ENCODE data around the gene ACOX3.
"Not testable (repeated sequence)": the region's sequence is repeated elsewhere in the genome, so short reads cannot be mapped to it uniquely, and the experiment has no call there.

Gene ACOX3

DNA sequence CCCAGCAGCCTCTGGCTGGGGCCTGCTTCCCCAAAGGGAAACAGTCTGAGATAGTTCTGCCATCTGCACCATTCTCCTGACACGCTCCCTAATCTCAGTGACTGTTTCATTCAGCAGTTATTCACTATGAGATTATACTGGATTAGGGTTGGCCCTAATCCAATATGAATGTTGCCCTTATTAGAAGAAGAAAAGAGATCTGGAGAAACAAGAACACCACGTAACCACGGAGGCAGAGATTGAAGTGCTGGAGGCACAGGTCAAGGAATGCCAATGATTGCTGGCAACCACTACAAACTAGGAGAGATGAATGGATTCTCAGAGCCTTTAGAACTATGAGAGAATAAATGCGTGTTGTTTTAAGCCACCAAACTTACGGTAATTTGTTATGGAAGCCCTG is 7.4 kb downstream of the ACOX3 start:
- DNase-seq (ENCODE audit: low spot score) = no peak

DNA sequence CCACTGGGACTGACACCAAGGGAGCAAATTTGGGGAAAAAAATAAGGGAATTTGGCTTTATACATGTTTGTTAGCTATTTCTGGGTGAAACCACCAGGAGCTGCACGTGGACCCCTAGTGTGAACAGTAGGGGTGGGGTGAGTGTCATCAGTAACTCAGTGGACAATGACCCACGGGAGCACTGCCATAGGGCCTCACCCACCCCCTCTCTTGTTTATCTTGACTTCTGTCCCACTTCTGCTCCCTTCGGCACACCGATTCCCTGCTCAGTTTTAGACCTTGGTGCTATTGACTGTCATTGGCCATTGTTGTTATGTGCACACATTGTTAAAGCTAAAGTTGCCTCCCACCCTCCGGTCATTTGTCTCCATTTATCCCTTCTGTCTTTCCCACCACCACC is 9.0 kb downstream of the ACOX3 start:
- no peak for DNase-seq (ENCODE audit: low spot score)

DNA sequence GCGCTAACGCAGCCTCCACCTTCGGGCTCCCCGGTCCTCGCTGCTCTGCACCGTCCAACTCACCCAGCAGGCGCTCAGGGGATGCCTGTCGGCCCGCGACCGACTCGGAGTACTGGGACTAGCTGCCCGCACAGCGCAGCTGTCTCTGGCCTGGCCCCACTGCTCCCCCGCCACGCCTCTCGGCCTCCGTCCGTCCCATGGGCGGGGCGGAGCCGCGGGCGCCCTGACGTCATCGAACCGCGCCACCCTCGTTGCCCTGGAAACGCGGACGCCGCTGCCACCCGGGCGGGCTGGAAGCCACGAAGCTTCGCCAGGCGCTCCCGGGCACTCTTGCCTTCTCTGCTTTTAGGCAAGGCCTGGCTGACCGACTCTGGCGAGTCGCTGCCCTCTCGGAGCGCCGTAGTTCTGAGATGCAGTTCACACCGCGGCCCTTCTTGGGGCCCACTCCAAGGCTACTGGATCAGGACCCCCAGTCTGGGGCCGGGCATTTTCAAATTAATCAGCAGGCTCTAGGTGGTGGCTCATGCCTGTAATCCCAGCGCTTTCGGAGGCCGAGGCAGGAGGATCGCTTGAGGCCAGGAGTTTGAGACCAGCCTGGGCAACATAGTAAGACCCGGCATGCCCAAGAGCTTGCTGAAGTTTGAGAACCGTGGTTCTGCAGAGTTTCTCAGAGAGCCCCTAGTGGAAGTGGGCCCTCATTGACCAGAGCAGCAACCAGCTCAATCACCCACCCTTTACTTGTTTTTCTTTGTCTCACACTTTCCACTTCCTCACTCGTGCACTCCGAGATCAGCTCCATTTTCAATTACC is 12.0 kb downstream of the ACOX3 start:
- peak; percentile 98 for DNase-seq (ENCODE audit: low spot score)

DNA sequence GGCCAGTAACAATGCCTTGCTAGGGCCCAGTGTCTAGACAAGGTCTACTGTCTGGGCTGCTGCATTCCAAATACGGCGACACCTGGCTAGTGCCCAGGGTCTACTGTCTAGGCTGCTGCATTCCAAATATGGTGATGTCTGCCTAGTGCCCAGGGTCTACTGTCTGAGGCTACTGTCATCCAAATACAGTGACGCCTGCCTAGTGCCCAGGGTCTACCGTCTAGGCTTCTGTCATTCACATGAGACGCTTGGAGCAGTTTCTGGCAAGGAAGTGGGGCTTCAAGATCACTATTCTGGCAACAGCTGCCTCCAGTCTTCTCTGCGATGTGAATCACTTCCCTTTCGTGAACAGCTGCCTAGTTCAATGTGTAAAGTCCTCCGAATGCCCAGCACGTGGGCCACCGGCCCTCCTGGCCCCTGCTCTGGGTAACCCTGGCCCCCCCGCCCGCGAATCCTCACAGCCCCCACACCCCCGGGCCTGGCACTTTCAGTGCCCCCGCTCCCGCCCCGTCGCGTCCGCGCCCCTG is 12.7 kb downstream of the ACOX3 start:
- DNase-seq (ENCODE audit: low spot score) = peak; percentile 69

DNA sequence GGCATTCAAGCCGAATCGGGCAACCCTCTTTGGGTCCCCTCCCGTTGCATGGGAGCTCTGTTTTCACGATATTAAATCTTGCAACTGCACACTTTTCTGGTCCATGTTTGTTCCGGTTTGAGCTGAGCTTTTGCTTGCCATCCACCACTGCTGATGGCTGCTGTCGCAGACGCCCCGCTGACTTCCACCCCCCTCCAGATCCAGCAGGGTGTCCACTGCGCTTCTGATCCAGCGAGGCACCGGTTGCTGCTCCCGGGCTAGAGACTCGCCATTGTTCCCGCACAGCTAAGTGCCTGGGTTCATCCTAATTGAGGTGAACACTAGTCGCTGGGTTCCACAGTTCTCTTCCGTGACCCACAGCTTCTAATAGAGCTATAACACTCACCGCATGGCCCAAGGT is 13.3 kb downstream of the ACOX3 start:
- no peak for DNase-seq (ENCODE audit: low spot score)

DNA sequence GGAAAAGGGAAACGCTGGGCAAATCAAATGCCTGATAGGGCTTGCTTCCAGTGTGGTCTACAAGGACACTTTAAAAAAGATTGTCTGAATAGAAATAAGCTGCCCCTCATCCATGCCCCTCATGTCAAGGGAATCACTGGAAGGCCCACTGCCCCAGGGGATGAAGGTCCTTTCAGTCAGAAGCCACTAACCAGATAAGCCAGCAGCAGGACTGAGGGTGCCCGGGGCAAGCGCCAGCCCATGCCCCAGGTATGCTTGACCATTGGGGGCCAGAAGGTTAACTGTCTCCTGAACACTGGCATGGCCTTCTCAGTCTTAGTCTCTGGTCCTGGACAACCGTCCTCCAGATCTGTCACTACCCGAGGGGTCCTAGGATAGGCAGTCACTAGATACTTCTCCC is 17.7 kb downstream of the ACOX3 start:
- DNase-seq (ENCODE audit: low spot score) = no peak

DNA sequence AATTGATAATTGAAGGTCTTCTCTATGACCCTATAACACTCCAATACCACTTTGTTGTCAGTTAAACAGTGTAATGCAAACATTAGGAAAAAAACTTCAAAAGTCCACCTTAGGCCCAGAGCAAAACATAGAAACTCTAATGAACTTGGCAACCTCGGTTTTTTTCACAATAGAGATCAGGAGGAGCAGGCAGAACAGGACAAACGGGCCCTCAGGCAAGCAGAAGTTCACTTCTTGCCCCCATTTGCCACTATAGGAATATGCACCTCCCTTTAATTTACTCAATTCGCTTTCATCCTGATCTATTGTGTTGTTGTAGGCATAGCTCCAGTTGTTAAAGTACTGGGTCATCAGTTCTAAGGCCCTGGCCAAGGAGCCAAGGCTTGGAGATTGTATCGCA is 18.2 kb downstream of the ACOX3 start:
- no peak for DNase-seq (ENCODE audit: low spot score)

DNA sequence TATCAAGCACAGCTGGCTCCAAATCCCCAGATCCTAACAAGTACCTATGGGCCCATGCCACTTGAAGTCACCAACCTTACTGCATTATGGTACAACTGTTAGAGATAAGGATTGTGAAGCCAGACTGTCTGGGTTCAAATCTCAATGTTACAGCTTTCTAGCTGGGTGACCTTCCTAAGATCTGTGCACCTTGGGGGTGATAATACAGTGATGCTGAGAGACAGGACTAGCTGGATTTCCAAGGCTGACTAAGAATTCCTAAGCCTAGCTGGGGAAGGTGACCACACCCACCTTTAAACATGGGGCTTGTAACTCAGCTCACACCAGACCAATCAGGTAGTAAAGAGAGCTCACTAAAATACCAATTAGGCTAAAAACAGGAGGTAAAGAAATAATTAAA is 20.4 kb downstream of the ACOX3 start:
- not testable (repeated sequence) for DNase-seq (ENCODE audit: low spot score)

DNA sequence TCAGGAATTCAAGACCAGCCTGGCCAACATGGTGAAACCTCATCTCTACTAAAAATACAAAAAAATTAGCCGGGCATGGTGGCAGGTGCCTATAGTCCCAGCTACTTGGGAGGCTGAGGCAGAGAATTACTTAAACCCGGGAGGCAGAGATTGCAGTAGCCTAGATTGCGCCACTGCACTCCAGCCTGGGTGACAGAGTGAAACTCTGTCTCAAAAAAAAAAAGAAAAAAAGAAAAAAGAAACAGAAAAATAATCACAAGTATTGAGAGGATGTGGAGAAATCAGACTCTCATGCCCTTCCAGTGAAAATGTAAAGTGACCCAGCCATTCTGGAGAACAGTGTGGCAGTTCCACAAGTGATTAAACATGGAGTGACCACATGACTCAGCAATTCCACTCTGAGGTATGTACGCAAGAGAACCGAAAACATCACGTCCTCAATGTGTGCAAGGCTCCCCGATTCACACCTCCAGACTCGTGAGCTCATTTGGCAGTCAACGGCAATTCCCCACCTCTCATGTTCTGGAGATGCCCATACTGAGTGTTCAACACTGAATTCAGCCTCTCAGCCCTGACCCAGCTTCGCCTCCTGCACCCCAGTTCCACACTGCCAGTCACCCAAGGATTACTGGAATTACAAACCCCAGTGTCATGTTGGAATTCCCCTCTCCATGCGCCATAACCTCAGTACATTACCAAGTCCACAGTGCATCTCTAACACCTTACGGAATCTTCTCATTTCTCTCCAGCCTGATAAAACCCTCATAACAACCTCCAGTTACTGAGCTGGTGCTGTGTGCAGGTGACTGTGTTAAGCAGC is 21.1 kb downstream of the ACOX3 start:
- DNase-seq (ENCODE audit: low spot score) = no peak

DNA sequence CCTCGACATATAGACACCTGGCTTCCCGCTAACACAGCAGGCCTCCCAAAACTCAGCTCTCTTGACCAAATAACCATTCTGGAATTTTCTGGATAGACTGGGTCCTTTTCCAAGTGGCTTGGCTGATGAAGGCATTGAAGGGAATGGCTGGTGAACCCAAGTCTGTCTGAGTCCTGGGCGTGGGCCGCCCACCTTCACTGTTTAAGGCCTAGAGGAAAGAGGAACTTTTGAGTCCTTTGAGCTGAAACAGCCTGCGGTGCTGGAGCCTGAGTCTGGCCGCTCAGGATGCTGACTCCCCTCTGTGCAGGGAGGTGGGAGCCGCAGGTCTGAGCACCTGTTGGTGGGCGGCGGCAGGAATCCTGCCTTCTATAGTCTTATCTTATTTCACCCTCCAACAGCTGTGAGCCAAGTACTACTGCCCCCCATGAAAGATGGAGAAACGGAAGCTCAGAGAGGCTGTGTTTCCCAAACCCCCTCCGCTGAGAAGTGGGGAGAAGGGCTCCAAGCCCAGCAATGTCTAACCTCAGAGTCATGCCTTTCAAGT is 23.4 kb downstream of the ACOX3 start:
- DNase-seq (ENCODE audit: low spot score) = no peak

DNA sequence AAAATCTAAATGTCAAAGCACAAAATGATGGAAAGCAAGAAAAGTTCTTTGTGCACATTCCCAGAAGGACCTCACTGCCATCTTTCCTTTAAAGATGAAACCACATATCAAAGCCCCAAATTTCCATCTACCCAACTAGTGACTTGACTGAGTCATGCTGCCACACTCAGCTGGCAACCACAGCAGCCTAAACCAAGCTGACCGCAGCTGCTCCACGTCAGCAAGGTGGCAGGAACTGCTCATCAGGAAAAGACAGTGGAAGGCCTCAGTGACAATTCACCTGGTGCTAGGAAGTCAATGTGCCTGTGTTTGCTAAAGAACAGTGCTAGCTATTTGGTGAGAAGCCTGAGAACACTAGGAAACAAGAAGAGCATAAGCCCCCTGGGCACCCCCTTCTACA is 26.1 kb downstream of the ACOX3 start:
- DNase-seq (ENCODE audit: low spot score) = no peak

DNA sequence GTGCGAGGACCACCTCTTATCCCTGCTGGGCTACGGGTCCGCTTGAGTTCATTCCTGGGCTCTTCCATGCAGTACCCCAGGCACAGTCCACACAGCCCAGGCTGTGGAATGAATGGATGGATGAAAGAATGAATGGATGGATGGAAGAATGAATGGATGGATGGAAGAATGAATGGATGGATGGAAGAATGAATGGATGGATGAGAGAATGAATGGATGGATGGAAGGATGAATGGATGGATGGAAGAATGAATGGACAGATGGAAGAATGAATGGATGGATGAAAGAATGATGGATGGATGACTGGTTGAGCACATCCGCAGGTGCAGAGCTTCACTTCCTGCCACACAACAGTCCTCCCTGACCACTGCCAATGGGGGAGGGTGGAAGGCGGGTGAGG is 28.2 kb downstream of the ACOX3 start:
- no peak for DNase-seq (ENCODE audit: low spot score)

DNA sequence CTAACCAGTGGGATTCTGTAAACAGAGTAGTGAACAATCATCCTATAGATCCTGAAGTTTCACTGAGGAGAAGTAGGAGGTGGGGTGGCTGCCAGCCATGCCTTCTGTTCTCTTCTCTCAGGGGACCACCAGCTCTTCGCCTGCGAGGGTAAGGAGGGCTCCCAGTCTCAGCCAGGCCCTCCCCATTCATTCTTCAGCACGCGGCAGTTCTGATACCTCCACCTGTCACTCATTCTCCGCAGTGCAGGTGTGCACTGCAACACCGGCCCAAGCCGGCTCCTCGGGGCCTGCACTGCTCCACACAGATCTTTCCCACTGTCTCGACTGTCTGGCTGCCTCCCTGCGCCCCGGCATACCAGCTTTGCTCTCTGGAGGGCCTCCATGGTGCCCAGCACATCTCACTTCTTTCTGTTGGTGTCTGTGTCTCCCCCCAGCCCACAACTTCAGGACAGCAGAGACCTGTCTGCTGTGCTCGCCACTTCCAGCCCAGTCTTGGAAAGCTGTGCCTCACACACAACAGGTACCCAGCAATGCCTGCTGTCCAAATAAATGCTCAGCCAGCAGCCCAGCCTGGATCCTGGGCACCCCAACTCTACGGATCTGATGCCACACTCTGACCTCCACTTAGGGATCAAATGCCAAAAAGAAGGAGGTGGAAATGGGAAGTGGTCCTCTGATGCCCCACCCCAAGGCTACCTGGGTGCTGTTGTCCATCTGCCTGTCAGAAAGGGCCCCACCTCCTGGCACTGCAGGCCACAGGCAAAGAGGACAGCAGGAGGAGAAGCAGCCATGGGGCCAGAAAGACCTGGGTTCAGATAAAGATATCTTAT is 29.0 kb downstream of the ACOX3 start:
- no peak for DNase-seq (ENCODE audit: low spot score)

DNA sequence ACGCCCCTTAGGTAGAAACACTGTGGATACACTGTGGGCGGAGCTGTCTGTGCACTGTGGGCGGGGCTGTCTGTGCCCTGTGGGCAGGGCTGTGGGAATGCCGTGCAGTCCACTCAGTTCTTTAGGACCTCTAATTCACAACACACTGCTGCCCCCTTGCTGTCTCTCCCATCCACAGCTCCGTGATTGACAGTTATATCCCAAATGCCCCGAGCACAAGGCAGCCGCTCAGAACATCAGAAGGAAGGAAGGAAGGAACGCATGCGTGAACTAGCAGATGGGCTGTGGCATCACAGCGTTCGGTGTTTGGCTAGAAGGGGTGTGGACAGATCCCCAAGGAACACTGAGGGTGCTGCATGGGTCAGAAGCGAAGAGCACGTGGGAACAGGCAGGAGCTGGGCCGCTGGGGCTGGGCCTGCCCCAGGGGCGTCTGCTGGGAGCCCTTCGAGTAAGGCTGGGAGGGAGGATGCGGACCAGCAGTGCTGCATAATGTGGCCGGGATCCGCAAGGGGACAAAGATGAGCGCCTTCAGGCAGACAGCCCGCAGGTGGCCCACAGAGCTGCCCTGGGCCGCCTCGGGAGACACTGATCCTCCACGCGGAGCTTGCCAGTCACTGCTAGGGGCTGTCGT is 29.8 kb downstream of the ACOX3 start:
- peak; percentile 60 for DNase-seq (ENCODE audit: low spot score)

DNA sequence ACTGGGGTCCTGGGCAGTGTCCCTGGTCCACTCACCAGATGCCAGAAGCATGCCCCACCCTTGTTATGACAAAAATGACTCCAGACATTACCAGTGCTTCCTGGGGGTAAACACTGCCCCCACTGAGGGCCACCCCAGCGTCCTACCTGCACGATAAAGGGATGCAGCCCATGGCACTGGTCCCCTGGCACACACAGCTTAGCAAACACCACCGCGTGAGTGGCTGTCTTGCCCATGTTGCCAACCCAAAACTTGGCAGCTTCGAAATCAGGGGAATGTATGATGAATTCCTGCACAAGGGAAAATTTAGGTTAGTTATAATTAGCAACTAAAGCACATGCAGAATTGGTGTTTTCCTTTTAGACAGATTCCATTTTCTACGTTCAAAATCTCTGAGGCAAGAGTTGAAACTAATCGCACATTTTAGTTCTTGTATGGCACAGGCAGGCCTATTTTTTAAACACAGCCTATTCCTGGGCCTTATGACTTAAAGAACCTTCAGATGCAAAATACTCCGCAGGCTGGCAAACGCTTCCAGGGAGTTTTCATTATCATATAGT is 30.4 kb downstream of the ACOX3 start:
- no peak for DNase-seq (ENCODE audit: low spot score)

DNA sequence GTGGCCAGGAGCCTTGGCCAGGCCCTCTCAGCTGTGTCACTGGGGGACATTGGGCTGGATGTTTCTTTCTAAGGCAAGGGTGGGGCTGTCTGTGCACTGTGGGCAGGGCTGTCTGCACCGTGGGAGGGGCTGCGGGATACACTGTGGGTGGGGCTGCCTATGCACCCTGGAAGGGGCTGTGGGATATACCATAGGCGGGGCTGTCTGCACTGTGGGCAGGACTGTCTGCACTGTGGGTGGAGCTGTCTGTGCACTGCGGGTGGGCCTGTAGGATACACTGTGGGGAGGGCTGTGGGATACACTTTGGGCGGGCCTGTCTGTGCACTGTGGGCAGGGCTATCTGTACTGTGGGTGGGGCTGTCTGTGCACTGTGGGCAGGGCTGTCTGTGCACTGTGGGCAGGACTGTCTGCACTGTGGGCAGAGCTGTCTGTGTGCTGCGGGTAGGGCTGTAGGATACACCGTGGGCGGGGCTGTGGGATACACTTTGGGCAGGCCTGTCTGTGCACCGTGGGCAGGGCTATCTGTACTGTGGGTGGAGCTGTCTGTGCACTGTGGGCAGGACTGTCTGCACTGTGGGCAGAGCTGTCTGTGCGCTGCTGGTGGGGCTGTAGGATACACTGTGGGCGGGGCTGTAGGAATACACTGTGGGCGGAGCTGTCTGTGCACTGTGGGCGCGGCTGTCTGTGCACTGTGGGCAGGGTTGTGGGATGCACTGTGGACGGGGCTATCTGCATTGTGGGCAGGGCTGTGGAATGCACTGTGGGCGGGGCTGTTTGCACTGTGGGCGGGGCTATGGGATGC is 31.1 kb downstream of the ACOX3 start:
- peak; percentile 36 for DNase-seq (ENCODE audit: low spot score)

DNA sequence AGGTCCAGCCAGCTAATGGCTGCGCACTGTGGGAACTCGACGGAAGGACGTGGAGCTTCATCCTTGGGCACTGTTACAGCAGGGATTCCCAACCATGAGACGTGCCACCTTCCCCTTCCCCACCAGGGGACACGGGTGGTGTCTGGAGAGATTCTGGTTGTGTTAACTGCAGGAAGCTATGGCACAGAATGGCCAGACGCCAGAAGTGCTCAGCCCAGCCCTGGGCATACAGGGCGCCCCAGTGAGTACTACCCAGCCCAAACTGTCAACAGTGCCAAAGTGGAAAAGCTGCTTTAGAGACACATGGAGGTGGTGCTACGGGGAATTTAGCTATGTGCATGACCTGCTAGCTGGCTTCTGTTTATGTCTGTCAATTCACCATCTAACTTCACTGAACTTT is 32.8 kb downstream of the ACOX3 start:
- no peak for DNase-seq (ENCODE audit: low spot score)

DNA sequence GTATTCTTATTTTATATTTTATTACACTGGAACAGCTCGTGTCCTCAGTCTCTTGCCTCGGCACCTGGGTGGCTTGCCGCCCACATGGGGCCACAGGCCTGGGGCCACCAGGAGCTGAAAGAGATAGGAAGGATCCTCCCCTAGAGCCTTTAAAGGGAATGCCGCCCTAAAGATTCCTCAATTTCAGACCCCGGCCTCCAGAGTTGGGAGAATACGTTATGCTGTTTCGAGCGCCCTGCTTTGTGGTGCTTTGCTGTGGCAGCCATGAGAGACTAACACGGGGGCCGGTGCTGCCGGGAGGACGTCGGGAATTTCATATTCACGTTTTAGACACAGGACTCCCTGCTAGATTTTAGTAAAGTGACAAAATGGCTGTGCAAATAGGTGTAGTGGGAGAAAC is 33.2 kb downstream of the ACOX3 start:
- no peak for DNase-seq (ENCODE audit: low spot score)

DNA sequence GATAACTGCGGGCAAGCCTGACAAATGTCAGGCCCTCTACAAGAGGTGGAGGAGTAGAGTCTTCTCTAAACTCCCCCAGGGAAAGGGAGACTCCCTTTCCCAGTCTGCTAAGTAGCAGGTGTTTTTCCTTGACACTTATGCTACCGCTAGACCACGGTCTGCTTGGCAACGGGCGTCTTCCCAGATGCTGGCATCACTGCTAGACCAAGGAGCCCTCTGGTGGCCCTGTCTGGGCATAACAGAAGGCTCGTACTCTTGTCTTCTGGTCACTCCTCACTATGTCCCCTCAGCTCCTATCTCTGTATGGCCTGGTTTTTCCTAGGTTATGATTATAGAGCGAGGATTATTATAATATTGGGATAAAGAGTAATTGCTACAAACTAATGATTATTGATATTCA is 33.6 kb downstream of the ACOX3 start:
- not testable (repeated sequence) for DNase-seq (ENCODE audit: low spot score)

DNA sequence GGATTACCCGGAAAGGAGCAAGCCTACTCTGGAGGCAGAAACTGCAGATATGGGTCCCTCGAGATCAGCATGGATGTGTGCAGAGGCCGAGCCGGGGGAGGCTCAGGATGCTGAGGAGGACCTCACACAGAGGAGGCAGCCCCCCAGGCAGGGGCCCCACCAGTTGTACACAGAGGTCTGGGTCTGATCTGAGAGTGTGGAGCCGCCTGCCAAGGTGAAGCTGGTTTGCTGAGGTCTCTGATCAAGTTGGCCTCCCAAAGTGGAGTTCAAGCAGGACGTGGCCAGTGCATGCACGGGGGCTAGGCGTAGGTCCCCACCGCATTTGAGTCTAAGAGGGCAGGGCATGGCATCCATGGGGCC is 35.0 kb downstream of the ACOX3 start:
- DNase-seq (ENCODE audit: low spot score) = no peak

All from GM03348 (cell line).